ENCODE data around the gene SLC39A10.

DNA sequence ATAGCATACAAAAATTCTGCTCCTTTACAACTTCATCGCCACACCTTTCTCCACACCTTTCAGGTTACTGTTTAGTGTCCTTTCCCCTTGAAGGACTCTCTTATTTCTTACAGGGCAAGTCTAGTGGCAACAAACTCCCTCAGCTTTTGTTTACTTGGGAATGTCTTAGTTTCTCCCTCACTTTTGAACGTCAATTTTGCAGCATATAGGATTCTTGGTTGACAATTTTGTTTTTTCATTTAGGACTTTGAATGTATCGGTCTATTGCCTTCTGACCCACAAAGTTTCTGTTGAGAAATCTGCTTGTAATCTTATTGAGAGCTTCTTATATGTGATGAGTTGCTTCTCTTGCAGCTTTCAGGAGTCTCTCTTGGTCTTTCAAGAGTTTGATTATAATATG lies 43.5 kb downstream of the SLC39A10 start:
- TF ChIP-seq, protein P1, sequence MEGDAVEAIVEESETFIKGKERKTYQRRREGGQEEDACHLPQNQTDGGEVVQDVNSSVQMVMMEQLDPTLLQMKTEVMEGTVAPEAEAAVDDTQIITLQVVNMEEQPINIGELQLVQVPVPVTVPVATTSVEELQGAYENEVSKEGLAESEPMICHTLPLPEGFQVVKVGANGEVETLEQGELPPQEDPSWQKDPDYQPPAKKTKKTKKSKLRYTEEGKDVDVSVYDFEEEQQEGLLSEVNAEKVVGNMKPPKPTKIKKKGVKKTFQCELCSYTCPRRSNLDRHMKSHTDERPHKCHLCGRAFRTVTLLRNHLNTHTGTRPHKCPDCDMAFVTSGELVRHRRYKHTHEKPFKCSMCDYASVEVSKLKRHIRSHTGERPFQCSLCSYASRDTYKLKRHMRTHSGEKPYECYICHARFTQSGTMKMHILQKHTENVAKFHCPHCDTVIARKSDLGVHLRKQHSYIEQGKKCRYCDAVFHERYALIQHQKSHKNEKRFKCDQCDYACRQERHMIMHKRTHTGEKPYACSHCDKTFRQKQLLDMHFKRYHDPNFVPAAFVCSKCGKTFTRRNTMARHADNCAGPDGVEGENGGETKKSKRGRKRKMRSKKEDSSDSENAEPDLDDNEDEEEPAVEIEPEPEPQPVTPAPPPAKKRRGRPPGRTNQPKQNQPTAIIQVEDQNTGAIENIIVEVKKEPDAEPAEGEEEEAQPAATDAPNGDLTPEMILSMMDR (IDR thresholded peaks at IDR 0.05) = no peak
- TF ChIP-seq POLR2A (IDR thresholded peaks at IDR 0.05) (no peak), POLR2AphosphoS5 (IDR thresholded peaks at IDR 0.05) (no peak)
